Tibial nerve (tissue), 4 donors: ENCODE results near the gene CCDC171. TPM values are rescaled to one million over a fixed set of nuclear protein-coding genes. Genes with fewer than 3 reads are reported as not detected.
"Not testable (repeated sequence)": the region's sequence is repeated elsewhere in the genome, so short reads cannot be mapped to it uniquely, and the experiment has no call there.

Source experiments
- DNase-seq, 2 donors: peaks; one replicate each; pipeline ENCODE4 v3.0.0-alpha.2; 2019; ENCODE audit warnings: low spot score in 2 of 2
- H3K27ac ChIP-seq, 4 donors: fragments of 200-600 bp; sonication (generic) in 3 of 4; one replicate each; pipeline ENCODE4 v1.5.1; 2017 to 2019; ENCODE audit warnings: mild to moderate bottlenecking in 1 of 4
- H3K27me3 ChIP-seq, 2 donors: fragments of 200-600 bp; sonication (generic) in 1 of 2; one replicate each; pipeline versions ENCODE4 v1.5.1 to v1.6.0; 2017 to 2019
- H3K36me3 ChIP-seq, 3 donors: fragments of 200-600 bp; sonication (generic); one replicate each; pipeline ENCODE4 v1.5.1; 2018 to 2019
- H3K4me1 ChIP-seq, 4 donors: fragments of 200-600 bp; sonication (generic) in 3 of 4; one replicate each; pipeline ENCODE4 v1.5.1; 2017 to 2019
- H3K4me3 ChIP-seq, 4 donors: fragments of 200-600 bp; sonication (generic) in 3 of 4; one replicate each; pipeline ENCODE4 v1.5.1; 2017 to 2019; ENCODE audit warnings: mild to moderate bottlenecking in 1 of 4, moderate library complexity in 1 of 4
- H3K9me3 ChIP-seq, 4 donors: fragments of 200-600 bp; sonication (generic) in 3 of 4; one replicate each; pipeline ENCODE4 v1.5.1; 2017 to 2019
- EP300 ChIP-seq, 2 donors: sonication (generic); formaldehyde crosslinking; IDR thresholded peaks; one replicate each; pipeline ENCODE4 v1.6.1; 2017; ENCODE audit warnings: antibody characterized with exemption in 2 of 2, mild to moderate bottlenecking in 1 of 2
- POLR2A ChIP-seq, 2 donors: fragments of 450-650 bp; IDR thresholded peaks; one replicate each; pipeline ENCODE4 v1.6.1; 2017; ENCODE audit warnings: antibody characterized with exemption in 2 of 2, mild to moderate bottlenecking in 2 of 2, moderate library complexity in 2 of 2
- WGBS, 2 donors: methylation state at CpG; one replicate each; pipeline ENCODE4 v1.1.5; 2018; 5-methylcytosine and 5-hydroxymethylcytosine counted together
- total RNA-seq, 4 donors: library from RNA; depleted of rRNA; stranded (reverse); fragments of >200 nt; gene quantifications; one replicate each; pipeline ENCODE4 v1.1.0, GENCODE V29; 2016
- TF ChIP-seq, protein P1 (sequence below), 5 experiments: fragments of 200-600 bp in 3 of 5; fragments of 450-650 bp in 2 of 5; sonication (generic) in 3 of 5; IDR thresholded peaks; one replicate each; pipeline ENCODE4 v1.5.1; 2016 to 2019; ENCODE audit warnings: antibody characterized with exemption in 5 of 5, mild to moderate bottlenecking in 3 of 5, moderate library complexity in 2 of 5

Gene CCDC171
- total RNA-seq, 4 donors from 2014 or later: 4.7 to 18.8 (median 7.9) TPM

DNA sequence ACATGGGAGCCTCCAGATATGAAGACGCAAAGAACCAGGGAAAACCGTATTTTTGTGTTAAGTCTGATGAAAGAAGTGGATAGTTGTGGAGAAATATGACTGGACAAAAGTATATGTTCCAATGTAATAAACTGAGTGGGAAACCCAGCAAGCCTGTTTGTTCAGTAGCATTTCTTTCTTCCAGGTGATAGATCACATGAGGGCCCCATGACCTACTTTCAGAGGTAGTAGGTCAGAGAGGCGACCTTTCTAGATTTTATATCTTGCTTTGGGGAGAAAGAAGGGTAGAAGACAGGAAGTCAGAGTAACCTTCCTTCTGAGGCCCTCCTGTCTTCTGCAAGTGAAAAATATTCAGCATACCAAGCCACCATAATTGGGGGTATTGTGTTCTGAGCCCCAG, 31.5 kb downstream of the CCDC171 start:
- no peak for DNase-seq
- H3K27me3 ChIP-seq: no peaks in the 10 kb centered on the region
- peaks cover 0 to 20% (median 0%) of the 10 kb centered on the region in 3 donors for H3K36me3 ChIP-seq
- no peak overlapping the region for H3K4me3 ChIP-seq
- H3K27ac ChIP-seq: no peak overlapping the region
- no peaks in the 10 kb centered on the region for H3K4me1 ChIP-seq
- TF ChIP-seq EP300 (IDR thresholded peaks at IDR 0.05) (no peak), POLR2A (IDR thresholded peaks at IDR 0.05) (no peak)
- TF ChIP-seq, protein P1, sequence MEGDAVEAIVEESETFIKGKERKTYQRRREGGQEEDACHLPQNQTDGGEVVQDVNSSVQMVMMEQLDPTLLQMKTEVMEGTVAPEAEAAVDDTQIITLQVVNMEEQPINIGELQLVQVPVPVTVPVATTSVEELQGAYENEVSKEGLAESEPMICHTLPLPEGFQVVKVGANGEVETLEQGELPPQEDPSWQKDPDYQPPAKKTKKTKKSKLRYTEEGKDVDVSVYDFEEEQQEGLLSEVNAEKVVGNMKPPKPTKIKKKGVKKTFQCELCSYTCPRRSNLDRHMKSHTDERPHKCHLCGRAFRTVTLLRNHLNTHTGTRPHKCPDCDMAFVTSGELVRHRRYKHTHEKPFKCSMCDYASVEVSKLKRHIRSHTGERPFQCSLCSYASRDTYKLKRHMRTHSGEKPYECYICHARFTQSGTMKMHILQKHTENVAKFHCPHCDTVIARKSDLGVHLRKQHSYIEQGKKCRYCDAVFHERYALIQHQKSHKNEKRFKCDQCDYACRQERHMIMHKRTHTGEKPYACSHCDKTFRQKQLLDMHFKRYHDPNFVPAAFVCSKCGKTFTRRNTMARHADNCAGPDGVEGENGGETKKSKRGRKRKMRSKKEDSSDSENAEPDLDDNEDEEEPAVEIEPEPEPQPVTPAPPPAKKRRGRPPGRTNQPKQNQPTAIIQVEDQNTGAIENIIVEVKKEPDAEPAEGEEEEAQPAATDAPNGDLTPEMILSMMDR (IDR thresholded peaks at IDR 0.05): no peak
- WGBS, 2 donors: 91 to 92% methylated on average over 3 of the region's 3 CpGs
- no peaks in the 10 kb centered on the region for H3K9me3 ChIP-seq

DNA sequence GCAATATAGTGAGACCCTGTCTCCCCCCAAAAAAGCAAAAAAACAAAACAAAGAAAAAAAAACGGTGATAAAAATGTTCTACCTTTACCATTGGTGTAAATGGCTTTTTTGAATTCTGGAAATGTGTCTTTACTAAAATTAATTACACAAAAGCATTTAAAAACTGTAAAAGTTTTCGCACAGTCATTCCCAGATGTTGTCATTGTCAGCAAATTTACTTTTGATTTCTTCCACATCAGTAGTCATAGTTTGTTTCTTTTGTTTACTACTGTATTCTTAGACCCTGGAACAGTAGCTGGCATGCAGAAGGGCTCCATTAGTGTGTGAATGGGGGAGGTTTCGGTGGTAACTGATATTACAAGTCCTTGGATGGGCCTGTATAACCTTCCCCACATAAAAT, 39.5 kb downstream of the CCDC171 start:
- H3K36me3 ChIP-seq: peaks cover 0 to 14% (median 0%) of the 10 kb centered on the region in 3 donors
- H3K9me3 ChIP-seq: peaks cover 0 to 3% (median 0%) of the 10 kb centered on the region in 4 donors
- whole genome bisulfite sequencing, 2 donors: 89 to 91% methylated on average over 3 of the region's 3 CpGs
- no peak for TF ChIP-seq POLR2A (IDR thresholded peaks at IDR 0.05)
- no peak for TF ChIP-seq EP300 (IDR thresholded peaks at IDR 0.05)
- TF ChIP-seq, protein P1 (IDR thresholded peaks at IDR 0.05): no peak
- H3K4me3 ChIP-seq: no peak overlapping the region
- H3K27ac ChIP-seq: no peak overlapping the region
- H3K27me3 ChIP-seq: no peaks in the 10 kb centered on the region
- H3K4me1 ChIP-seq: no peaks in the 10 kb centered on the region
- no peak for DNase-seq

DNA sequence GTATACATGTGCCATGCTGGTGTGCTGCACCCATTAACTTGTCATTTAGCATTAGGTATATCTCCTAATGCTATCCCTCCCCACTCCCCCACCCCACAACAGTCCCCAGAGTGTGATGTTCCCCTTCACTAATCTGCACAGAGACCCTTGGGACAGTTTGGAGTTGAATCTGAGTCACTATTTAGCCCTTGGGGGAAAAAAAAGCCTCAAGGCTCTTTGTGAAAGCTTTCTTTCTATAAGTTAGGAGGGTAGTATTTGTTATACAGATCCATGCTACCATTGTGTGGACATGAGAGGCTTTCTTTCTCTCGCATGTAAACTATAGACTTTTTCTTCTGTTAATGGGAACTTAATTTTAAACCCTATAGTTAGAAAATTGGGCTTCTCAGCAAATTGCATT, 40.1 kb downstream of the CCDC171 start:
- not testable (repeated sequence) for DNase-seq, H3K4me1 ChIP-seq, H3K9me3 ChIP-seq, H3K27me3 ChIP-seq, H3K36me3 ChIP-seq, H3K4me3 ChIP-seq, H3K27ac ChIP-seq
- 44 to 56% methylated on average over 1 of the region's 1 CpG for WGBS, 2 donors

DNA sequence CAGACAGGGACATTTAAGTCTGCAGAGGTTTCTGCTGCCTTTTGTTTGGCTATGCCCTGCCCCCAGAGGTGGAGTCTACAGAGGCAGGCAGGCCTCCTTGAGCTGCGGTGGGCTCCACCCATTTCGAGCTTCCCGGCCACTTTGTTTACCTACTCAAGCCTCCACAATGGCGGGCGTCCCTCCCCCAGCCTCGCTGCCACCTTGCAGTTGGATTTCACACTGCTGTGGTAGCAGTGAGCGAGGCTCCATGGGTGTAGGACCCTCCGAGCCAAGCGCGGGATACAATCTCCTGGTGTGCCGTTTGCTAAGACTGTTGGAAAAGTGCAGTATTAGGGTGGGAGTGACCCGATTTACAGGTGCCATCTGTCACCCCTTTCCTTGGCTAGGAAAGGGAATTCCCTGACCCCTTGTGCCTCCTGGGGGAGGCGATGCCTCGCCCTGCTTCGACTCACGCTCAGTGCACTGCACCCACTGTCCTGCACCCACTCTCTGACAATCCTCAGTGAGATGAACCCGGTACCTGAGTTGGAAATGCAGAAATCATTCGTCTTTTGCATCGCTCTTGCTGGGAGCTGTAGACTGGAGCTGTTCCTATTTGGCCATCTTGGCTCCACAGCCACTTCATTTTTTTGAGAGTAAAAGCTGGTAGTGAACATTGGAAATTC, 48.0 kb downstream of the CCDC171 start:
- H3K27ac ChIP-seq, DNase-seq, H3K4me1 ChIP-seq, H3K9me3 ChIP-seq, H3K4me3 ChIP-seq, H3K27me3 ChIP-seq: not testable (repeated sequence)
- WGBS, 2 donors: 93 to 96% methylated on average over 19 of the region's 19 CpGs
- H3K36me3 ChIP-seq: peaks cover 0 to 12% (median 0%) of the 10 kb centered on the region in 3 donors

DNA sequence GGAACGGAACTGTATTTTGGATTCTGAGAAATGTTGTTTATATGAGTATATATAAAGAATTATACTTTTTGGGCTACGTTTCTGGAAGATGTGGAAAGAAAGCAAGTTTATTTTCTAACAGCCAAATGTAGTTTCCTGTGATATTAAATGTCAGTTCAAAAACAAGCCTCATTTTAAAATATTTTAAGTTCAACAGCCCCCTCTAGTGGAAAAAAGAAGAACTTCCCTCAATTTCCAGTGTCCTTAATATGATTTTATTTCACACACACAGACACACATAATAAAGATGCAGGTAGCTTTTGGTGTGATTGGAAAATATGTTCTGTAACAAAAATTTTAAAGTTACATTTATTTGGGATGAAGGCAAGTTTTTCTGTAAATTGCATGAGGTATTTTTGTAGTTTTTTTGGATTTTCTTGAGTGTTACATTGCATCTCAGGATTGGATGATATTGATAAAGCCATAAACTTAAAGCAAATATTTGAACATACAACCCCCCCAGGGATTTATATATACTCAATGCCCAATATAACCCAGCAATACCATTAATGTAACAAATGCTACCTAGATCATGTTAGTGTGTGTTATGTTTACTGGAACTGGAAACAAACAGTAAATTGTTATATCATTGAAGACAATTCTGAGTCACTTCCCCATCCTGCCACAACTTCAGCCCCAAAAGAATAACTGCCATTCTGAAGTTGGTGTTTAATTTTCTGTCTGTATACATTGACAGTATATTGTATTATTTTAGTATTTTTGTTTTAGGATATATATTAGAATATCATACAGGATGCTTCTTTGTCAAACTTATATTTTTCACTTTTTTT, 54.0 kb downstream of the CCDC171 start:
- peaks cover 0 to 7% (median 0%) of the 10 kb centered on the region in 4 donors for H3K4me1 ChIP-seq
- no peak overlapping the region for H3K4me3 ChIP-seq
- peak in 1 of 2 donors; percentile 69 for DNase-seq
- 15 to 16% methylated on average over 2 of the region's 2 CpGs for WGBS, 2 donors
- H3K27ac ChIP-seq: no peak overlapping the region
- H3K27me3 ChIP-seq: no peaks in the 10 kb centered on the region
- TF ChIP-seq, protein P1 (IDR thresholded peaks at IDR 0.05): peak; percentile 59 to 77 (median 62)
- TF ChIP-seq EP300 (IDR thresholded peaks at IDR 0.05): no peak
- H3K9me3 ChIP-seq: no peaks in the 10 kb centered on the region
- no peaks in the 10 kb centered on the region for H3K36me3 ChIP-seq

DNA sequence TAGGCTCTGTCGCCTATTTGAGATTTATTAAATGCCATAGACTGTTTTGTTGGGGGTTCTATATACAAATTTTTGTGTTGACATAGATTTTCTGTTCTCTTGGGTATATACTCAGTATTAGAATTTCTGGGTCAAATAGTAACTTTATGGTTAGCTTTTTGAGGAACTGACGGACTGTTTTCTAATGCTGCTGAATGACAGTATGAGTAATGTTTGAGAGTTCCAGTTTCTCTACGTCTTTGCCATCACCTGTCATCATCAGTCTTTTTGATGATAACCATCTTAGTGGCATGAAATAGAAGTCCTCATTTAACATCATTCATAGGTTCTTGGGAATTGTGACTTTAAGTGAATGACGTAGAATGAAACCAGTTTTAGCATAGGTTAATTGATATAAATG, 60.1 kb downstream of the CCDC171 start:
- peaks cover 0 to 21% (median 0%) of the 10 kb centered on the region in 3 donors for H3K36me3 ChIP-seq
- 94 to 98% methylated on average over 4 of the region's 4 CpGs for WGBS, 2 donors
- no peaks in the 10 kb centered on the region for H3K27me3 ChIP-seq
- H3K4me3 ChIP-seq: no peak overlapping the region
- H3K9me3 ChIP-seq: no peaks in the 10 kb centered on the region
- H3K27ac ChIP-seq: no peak overlapping the region
- no peaks in the 10 kb centered on the region for H3K4me1 ChIP-seq
- TF ChIP-seq EP300 (IDR thresholded peaks at IDR 0.05): no peak
- TF ChIP-seq, protein P1 (IDR thresholded peaks at IDR 0.05): no peak
- TF ChIP-seq POLR2A (IDR thresholded peaks at IDR 0.05): no peak
- no peak for DNase-seq
